HG03460 (cell line): ENCODE results near the gene MCM10.
A peak's percentile ranks its signal among the peaks of the same experiment; 100 is the strongest.

Experiments used
- ATAC-seq: cut with Tn5 transposase; IDR thresholded peaks from one replicate; pipeline ENCODE4 v1.9.1; 2021; ENCODE audit not compliant: unreplicated experiment

MCM10 gene

DNA sequence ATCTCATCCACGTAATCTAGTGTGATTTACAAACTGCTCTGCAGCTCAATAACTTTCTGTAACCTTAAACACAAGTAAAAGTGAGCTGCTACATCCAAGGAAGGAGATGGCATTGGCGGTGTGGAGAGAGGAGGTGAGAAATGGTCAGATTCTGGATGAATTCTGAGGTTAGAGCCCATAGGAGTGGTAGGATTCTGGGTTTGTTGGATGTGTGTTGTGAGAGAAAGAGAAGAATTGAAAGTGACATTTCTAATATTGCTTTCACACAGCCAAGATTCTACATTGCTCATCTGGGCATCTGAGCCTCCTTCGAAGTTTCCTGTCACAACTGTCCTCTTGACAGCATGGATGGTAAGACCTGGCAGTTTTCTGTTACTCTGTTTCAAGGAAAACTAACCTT is 2.5 kb downstream of the MCM10 start:
- no peak for ATAC-seq

GRCh38 chr10:13165177-13165576 is 3.8 kb downstream of the MCM10 start:
- ATAC-seq = no peak

GRCh38 chr10:13167568-13167967 is 6.2 kb downstream of the MCM10 start:
- ATAC-seq = no peak

- no peak for ATAC-seq
Observed at GRCh38 chr10:13168781-13169180, 7.4 kb downstream of the MCM10 start.

DNA sequence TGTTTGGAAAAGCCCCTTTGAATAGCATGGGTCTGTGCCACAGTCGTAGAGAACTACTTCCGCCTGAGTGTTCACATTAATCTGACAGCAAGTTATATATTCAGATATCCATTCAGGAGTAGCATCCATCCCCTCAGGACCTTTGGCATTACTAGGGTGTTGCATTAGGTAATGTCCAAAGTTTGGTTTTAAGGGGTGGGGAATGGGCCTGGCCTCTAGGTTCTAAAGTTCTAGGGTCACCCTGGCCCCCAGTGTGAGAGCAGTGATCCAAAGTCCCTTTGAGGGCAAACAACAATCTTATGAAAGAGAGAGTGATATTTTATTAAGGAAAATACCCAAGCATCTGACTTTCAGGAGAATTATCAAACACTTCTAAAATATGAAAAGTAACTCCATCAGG is 12.3 kb downstream of the MCM10 start:
- no peak for ATAC-seq

DNA sequence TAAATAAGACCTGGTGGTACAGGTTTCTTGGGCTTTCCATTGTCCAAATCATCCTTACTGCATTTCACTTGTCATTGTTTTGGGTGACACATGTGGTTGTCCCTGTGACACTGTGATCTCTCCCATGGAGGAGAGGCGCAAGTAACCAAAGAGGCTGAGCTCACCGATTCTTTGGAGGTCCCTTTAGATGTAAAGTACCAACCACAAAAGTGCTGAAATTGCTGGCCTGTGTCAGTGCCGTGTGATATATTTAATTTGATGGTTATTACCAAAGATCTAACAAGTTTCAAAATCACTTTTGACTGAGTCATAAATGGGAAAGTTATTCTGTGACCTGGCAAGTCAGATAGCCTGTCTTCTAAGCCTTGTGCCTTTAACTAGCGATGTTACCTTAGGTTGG is 19.4 kb downstream of the MCM10 start:
- ATAC-seq = no peak

- ATAC-seq = no peak
Observed at GRCh38 chr10:13182424-13182823, 21.1 kb downstream of the MCM10 start.

- peak; percentile 51 for ATAC-seq
Observed at GRCh38 chr10:13183625-13184024, 22.3 kb downstream of the MCM10 start.

DNA sequence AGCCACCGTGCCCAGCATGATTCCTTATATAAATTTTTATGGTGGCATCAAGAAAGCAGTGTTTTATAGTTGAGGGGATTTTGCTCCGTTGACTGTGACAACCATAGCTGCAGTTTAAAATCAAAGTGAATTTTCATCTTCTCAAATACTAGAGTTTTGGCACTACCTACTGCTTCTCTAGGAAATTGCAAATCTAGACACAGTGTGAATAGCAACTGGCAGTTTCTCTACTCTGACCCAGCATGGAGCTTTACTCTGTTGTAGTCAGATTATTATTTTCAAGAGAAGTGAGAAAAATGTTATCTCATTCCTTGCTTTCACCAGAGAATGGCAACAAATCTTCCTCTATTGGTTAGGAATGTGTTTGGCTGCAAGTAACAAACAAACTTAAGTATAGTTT is 22.9 kb downstream of the MCM10 start:
- ATAC-seq = no peak

GRCh38 chr10:13184730-13185514 is 23.6 kb downstream of the MCM10 start:
- no peak for ATAC-seq

- no peak for ATAC-seq
Observed at GRCh38 chr10:13187135-13187534, 25.8 kb downstream of the MCM10 start.

DNA sequence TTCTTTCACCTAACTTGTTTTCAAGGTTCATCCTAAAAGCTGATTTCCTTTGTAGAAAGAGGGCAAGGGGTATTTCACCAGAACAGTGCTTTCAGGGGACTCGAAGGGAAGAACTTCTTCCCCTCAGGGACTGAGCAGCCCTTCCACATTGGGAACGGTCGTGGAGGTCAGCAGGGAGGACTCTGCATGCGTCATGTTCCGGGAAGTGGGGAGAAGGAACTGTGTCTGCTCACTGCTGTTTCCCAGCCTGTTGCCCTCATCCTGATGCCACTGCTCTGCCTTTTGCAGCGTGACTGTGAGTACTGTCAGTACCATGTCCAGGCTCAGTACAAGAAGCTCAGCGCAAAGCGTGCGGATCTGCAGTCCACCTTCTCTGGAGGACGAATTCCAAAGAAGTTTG is 27.2 kb downstream of the MCM10 start:
- ATAC-seq = no peak

GRCh38 chr10:13189961-13190360 is 28.6 kb downstream of the MCM10 start:
- ATAC-seq = no peak

- ATAC-seq = no peak
Observed at GRCh38 chr10:13190816-13191215, 29.5 kb downstream of the MCM10 start.

- no peak for ATAC-seq
Observed at GRCh38 chr10:13191362-13191761, 30.0 kb downstream of the MCM10 start.

GRCh38 chr10:13193637-13194036 is 32.3 kb downstream of the MCM10 start:
- no peak for ATAC-seq

GRCh38 chr10:13195016-13195415 is 33.7 kb downstream of the MCM10 start:
- ATAC-seq = no peak

GRCh38 chr10:13201132-13201531 is 39.8 kb downstream of the MCM10 start:
- ATAC-seq = no peak

GRCh38 chr10:13206091-13206490 is 44.7 kb downstream of the MCM10 start:
- no peak for ATAC-seq

GRCh38 chr10:13206546-13207443 is 45.4 kb downstream of the MCM10 start:
- ATAC-seq = no peak

DNA sequence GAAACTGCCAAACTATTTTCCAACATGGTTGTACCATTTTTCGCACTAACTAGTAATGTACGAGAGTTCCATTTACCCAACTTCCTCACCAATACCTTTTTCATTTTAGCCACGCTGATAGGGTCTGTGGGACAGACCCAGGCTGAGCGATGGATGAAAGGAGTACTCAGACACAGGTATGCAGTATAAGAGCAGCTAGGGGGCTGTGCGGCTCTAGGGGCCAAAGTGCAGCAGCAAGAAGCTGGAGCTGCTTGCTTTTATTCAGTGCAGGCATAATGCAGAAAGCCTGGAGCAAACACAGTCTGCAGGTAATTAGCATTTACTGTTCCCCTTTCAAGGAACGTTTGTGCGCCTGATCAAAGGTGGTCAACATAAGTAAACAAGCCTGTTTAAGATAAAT is 51.8 kb downstream of the MCM10 start:
- no peak for ATAC-seq

GRCh38 chr10:13218878-13219277 is 57.5 kb downstream of the MCM10 start:
- no peak for ATAC-seq
